Measurements from ENCODE around the gene GPR132.
"Not testable (repeated sequence)": the region's sequence is repeated elsewhere in the genome, so short reads cannot be mapped to it uniquely, and the experiment has no call there.

The GPR132 gene

DNA sequence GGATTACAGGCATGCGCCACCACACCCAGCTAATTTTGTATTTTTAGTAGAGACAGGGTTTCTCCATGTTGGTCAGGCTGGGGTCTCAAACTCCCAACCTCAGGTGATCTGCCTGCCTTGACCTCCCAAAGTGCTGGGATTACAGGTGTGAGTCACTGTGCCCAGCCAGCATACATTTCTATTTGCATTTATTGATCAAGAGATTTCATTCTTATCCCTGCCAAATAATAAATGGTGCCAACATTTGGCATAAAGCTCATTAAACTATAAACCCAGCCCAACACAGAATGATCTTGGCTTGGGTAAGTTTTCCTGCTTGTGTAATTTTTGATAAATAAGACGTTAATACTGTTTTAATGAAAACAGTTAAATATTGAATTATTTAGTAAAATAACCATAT is 29.6 kb downstream of the GPR132 start:
- not testable (repeated sequence) for DNase-seq

DNA sequence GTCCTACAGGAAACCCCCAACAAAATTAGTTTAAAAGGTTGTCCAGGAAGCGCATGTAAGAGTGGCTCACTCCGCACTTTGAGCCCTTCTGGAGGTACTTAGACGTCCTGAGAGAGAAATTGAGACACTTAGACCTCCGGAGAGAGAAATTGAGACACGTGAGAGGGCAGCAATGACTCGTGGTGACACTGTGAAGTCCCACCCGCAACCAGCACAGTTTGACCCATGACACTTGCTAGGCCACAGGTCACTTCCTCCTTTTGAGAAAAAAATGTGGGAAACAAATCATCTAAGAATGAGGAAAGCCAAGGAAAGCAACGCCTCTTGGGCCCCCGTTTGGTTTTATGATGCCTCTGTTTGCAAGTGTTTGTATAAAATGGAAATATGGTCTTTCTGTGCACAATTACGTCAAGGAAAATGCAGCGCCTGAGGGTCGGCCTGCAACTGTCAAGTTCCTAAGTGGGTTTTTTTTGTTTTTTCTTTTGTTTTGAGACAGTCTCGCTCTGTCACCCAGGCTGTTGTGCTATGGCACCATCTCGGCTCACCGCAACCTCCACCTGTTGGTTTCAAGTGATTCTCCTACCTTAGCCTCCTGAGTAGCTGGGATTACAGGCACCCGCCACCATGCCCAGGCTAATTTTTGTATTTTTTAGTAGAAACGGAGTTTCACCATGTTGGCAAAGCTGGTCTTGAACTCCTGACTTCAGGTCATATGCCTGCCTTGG is 30.8 kb downstream of the GPR132 start:
- no peak for DNase-seq

DNA sequence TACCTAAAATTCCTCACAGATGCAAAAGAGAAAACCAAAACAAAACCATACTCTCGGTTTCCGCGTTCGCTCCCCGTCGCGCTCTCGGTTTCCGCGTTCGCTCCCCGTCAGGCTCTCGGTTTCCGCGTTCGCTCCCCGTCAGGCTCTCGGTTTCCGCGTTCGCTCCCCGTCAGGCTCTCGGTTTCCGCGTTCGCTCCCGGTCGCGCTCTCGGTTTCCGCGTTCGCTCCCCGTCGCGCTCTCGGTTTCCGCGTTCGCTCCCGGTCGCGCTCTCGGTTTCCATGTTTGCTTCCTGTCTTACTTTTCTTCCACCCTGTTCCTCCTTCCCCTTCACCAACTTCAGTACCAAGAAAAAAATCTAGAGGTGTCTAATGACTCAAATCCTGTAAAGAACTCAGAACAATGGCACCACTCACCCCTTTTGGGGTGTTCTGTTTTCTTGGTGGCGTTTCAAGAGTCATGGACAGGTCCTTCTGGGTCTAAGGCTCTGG is 31.8 kb downstream of the GPR132 start:
- not testable (repeated sequence) for DNase-seq

DNA sequence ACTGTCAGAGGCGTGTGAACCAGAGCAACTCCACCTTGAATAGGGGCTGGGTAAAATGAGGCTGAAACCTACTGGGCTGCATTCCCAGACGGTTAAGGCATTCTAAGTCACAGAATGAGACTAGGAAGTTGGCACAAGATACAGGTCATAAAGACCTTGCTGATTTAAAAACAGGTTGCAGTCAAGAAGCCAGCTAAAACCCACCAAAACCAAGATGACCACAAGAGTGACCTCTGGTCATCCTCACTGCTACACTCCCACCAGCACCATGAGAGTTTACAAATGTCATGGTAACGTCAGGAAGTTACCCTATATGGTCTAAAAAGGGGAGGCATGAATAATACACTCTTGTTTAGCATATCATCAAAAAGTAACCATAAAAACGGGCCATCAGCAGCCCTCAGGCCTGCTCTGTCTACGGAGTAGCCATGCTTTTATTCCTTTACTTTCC is 32.8 kb downstream of the GPR132 start:
- DNase-seq, result not testable (repeated sequence)

DNA sequence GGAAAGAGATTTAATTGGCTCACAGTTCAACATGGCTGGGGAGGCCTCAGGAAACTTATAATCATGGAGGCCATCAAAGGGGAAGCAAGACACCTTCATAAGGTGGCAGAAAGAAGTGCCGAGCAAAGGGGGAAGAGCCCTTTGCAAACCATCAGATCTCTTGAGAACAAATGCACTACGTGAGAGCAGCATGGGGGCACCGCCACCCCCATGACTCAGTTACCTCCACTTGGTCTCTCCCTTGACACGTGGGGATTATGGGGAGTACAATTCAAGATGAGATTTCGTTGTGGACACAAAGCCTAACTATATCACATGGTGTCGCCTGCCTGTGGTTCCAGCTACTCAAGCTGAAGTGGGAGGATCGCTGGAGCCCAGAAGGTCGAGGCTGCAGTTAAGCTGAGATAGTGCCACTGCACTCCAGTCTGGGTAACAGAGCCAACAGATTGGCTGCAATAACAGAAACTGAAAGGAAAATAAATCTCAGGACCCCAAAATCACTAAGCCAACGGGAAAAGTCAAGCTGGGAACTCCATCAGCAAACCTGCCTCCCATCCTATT is 34.3 kb downstream of the GPR132 start:
- no peak for DNase-seq

DNA sequence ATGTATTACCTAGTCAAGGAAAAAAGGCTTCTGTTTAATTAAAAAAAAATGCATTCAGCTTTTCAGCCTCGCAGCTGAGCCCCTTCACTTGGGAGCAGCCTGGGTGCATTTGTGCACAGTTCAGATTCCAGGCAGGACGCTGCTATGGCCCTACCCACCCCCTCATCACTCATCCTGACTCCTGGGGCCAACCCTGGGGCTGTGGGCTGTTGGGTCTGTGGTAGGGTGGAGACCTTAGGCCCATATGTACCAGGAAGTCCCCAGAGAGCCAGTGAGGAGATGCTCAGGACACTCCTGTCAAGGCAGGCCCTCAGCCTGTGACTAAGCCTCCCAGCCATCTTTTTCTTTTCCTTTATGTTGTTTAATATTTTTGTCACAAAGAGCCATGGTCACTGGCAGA is 35.0 kb downstream of the GPR132 start:
- DNase-seq, result no peak

DNA sequence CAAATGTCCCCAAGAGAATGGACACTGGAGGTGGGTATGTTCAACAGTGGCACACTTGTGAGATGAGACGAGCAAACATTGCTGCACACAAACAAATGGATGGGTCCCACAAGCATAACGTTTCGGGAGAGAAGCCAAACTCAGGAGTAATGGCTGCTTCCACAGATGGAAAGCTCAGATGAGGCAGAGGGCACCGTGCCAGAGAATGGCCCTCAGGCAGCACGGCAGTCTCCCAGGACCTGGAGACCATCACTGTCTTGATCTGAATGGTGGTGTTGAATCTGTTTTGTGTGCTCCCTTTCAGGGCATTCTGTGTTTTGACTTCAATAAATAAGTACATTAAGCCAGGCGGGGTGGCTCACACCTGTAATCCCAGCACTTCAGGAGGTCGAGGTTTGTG is 35.8 kb downstream of the GPR132 start:
- no peak for DNase-seq

DNA sequence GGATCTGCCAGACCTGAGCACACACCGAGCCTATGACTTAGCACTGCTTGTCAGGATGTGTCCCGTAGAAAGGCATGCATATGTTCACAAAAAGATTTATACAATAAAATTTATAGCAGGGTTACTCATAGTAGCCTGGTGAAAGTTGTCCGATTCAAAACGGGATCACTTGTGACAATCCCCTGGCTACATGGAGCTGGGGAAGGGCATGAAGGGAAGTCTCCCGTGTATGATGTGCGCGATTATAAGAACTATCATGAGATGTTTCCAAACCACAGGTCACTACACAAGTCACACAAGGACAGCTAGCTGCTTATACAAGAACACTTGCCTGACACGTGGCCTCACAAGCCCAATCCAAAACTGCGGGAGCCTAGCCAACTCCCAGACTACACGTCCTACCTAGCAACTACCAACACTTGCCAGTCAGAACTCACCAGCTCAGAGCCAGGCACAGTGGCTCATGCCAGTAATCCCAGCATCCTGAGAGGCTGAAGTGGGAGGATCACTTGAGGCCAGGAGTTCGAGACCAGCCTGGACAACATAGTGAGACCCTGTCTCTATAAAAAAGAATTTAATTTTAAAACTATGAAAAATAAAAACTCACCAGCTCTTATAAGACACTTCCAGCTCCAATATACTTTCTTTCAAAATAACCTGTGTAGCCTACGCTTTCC is 36.8 kb downstream of the GPR132 start:
- DNase-seq, result no peak

DNA sequence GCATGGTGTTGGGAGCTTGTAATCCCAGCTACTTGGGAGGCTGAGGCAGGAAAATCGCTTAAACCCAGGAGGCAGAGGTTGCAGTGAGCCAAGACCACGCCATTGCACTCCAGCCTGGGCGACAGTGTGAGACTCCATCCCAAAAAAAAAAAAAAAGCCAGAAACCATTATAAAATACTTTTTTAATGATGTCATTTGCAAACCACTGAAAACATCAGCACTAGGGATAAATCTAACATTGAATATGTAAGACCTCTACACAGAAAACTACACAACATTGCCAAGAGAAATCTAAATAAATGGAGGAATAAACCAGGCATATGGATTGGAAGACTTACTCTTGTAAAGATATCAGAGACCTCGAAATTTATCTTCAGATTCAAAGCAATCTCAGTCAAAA is 37.5 kb downstream of the GPR132 start:
- DNase-seq, result not testable (repeated sequence)

DNA sequence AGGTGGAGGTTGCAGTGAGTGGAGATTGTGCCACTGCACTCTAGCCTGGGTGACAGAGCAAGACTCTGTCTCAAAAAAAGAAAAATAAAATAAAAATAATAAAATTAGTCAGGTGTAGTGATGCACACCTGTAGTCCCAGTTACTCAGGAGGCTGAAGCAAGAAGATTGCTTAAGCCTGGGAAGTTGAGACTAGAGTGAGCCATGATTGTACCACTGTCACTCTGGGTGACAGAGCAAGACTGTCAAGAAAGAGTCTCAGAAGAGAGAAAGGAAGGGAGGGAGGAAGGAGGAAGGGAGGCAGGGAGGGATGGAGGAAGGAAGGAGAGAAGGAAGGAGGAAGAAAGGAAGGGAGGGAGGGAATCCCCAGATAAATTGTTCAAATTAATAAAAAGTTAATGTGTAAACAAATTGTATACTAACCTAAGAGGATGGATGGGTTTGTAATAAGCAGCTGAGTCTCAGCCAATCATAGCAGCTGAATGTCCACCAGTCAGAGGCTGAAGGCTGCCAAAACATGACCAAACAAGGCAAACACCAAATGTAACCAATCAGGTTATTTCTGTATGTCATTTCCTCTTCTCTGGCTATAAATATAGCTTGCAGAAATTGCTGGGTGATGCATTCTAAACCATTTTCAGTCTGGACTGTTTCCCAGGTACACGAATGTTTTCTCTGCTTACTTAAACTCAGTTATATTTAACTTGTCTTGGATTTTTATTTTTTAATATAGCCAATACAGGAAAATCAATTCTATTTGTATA is 38.2 kb downstream of the GPR132 start:
- peak; percentile 56 for DNase-seq

DNA sequence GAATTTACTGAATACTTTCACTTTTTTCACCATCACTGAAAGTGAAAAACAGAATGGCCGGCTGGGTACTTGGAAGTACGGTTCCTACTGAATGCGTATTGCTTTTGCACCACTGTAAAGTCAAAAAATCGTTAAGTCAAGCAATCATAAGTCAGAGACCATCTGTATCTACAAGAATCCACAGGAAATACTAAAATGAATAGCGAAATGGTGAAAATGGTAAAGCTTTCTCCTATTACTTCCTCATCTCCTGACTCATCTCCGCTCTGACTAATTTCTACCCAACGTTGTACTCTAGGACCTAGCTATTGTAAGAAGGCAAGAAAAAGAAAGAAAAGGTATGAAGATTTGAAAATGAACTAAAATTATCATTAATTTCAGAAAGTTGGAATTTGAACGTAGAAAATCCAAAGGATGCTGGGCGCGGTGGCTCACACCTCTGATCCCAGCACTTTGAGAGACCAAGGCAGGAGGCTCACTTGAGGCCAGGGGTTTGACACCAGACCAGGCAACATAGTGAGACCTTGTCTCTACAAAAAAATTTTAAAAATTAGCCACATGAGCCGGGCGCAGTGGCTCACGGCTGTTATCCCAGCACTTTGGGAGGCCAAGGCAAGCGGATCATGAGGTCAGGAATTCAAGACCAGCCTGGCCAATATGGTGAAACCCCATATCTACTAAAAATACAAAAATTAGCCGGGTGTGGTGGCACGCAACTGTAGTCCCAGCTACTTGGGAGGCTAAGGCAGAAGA is 39.0 kb downstream of the GPR132 start:
- DNase-seq, result no peak

DNA sequence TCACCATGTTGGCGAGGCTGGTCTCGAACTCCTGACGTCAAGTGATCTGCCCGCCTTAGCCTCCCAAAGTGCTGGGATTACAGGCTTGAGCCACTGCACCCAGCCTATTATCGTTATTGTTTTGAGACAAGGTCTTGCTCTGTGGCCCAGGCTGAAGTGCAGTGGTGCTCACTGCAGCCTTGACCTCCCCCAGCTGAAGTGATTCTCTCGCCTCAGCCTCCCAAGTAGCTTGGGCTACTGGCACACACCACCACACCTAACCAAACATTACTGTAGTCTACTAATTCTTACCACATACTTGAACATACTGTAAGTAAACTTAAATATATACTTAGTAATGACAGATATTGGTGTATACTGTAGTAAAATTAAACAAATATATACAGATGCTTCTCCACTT is 39.8 kb downstream of the GPR132 start:
- DNase-seq, result no peak

DNA sequence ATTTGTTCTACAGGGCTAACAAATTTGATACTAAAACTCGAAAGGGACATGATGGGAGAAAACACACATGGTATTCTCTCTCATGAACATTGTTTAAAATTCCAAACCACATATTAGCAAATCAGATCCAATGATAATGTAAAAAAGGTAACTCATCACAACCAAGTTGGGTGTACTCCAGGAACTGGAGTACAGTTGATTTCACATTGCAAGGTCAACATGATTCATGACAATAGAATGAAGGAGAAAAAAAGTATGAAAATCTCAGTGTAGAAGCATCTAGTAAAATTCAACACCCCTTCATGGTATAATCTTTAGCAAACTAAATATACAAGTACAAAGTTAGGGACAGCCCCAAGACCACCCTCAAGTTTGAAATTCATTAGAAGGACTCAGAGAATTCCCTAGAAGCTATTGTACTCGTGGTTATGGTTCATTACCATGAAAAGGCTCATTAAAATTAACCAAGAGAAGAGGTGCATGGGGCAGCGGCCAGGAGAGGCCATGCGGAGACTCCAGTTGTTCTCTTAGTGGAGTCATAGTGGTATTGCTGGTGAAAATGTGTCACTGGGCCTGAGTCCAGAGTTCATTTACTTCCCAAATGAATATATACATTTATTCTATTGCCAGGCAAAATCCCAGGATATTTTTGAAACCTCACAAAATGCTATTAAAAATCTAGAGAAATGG is 41.3 kb downstream of the GPR132 start:
- DNase-seq, result no peak

DNA sequence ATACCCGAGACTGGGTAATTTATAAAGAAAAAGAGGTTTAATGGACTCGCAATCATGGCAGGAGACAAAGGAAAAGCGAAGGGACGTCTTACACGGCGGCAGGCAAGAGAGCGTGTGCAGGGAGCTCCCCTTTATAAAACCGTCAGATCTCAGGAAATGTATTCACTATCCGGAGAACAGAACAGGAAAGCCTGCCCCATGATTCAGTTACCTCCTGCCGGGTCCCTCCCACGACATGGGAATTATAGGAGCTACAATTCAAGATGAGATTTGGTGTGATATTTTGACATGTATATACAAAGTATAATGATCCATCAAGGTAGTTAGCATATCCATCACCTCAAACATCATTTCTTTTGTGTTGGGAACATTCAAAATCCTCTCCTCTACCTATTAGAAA is 42.1 kb downstream of the GPR132 start:
- no peak for DNase-seq

DNA sequence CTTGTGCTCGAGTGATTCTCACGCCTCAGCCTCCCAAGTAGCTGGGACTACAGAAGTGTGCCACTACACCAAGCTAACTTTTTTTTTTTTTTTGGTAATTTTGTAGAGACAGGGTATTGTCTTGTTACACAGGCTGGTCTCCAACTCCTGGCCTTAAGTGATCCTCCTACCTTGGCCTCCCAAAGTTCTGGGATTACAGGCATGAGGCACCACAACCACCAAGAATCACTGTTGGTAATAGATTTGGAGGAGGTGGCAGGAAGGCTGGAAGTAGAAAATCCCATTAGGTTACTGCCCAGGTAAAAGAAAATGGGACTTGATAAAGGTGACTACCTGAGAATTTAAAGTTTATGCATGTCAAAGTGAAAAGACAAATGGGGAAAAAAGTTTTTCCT is 43.0 kb downstream of the GPR132 start:
- DNase-seq, result no peak

DNA sequence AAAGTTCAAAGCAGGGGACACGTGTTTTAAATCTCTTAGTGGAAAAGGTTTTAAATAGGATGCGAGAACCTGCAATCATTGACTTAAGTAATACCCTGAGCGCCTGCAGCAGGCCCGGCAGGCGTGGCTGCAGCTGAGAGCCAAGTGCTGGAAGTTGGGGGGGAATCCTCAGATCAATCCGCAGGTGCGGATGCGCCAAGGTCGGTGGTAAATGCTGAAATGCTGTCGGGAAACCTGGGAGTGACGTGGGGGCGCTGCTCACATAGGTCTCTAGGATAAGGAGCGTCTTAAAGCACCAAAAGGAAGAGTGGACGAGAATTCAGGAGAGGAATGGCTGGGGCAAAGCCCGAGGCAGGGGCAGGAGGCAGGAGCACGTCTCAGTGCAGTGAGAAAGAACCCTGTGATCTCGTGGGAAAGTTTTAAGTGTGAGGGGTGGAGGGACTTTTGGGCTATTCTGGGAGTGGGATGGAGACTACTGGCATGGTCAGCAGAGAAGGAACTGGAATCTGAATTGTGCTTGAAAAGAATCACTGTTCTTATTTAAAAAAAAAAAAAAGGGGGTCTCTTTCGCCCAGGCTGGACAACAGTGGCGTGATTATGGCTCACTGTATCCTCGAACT is 43.5 kb downstream of the GPR132 start:
- peak; percentile 44 for DNase-seq

DNA sequence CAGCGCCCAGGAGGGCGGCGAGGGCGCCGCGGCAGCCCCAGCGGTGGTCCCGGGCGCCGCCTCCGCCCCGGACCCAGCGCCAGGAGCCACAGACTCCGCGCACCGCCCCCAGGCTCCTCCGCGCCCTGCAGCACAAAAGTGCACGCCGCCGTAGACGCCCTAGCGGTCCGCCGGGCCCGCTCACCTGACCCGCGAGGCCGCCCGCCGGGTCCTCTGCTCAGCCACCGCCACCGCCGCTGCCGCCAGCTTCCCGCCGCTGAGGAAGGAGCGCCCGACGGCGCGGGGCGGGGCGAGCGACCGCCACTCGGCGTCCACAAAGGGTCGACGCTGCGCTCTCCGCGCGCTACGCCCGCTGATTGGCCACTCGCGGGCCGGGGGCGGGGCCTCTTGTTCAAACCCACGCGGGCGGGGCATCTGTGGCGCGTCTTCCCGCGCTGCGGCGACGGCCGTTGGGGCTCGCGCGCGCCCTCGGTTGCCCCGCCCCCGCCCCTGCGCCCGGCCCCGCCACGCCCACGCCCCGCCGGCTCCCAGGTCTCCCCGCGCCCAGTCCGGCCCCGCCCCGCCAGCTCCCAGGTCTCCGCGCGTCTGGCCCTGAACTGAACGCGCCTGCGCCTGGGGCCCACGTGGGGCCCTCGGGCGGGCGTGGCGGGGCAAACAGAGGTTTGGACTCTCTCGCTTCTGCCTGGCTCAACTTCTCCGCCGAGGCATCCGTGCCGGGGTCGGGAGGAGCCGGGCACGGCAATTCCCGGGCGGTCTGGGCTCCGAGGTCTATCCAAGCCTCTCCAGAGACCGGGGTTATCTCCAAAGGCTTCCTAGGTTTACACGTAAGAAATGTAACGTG is 44.2 kb downstream of the GPR132 start, which contains the start of gene CDCA4:
CDCA4 (minus strand) TSS at position 269 of the 841 bp plus-strand sequence. CDS start 9,154 bp downstream, outside the sequence.
- peak; percentile 96 for DNase-seq

DNA sequence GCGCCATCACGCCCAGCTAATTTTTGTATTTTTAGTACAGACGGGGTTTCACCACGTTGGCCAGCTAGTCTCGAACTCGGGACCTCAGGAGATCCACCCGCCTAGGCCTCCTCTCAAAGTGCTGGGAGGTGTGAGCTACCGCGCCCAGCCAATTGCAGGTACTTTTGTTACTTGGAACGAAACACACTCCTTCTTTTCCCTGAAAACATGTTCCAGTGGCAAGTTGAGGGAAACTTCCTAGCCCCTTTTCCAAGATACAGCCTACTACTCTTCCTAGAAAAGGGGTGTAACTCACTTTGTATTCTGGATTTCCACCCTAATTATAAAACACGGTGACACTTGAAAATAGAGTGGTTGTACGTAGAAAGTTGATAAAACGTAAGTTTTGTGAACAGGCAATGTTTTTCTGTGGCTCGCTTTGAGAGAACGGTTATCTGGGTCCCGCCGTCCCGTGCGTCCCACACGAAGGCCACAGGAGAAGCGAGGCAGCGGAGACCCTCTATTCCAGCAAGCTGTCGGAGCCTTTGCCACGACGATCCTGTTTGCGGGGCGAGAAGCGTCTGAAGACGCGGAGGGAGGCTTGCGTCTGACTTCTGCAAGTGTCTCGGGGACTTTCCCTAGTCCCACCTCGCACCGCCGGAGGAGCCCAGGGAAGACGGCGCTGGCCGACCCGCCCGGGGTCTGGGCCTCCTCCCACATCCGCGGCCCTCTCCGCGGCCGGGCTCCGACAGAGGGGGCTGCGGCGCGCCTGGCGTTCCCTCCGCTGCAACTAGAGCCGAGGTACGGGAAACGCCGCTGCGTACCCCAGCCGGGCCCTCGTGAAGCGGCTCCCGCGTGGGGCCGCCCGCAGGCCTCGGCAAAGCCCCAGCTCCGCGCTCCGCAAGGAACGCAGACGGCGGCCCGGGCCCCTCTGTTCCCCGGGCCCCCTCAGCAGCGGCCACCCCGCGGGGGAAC is 45.1 kb downstream of the GPR132 start:
- DNase-seq, result peak; percentile 32

DNA sequence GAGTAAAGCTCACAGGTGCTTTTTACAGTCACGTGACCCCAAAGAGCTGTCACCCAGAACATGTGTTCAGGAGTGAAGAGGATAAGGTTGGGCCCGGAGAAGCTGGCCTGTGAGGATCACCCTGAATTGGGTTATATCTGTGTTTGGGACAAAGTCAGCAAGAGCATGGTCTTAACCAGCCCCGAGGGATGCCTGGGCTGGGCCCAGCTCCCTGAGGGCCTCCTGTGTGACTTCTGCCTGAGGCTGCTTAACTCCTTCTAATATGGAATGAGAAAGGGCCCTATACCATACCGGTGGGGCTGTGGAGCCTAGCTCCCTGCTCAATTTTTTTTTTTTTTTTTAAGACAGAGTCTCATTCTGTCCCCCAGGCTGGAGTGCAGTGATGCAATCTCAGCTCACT is 46.8 kb downstream of the GPR132 start:
- DNase-seq, result no peak

All from RPMI8226 (cell line).